Measurements from ENCODE around the gene MLLT10.

DNA sequence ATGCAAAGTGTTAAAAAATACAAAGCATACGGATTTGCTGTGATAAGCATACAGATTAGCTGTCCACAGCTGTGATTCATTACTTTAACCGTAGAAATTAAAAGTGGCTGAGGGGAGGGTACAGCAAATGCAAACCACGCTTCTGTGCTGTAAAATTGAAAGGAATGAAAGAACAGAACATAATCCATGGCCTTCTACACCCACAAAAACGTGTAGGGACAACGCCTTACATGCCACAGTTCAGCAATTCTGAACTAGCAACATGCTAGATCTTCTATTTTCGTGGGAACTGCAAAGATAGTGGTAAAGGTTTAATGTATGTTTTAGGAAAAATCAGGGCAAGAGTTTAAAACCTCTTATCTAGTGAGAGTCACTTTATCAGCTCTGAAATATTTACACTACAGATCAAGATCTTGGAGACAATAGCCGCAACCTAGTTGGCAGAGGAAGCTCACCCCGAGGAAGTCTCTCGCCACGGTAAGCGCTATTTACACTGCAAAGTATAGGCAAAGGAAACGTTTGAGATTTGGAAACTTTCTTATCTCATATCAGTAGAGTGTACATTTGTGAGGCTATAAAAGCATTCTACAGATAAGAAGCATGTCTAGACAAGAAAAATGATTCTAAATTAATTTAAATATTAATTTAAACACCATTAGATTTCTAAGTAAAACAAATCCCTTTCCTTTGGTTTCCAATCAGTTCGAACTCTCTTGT lies 193.6 kb downstream of the MLLT10 start:
- TF ChIP-seq POLR2AphosphoS5 (IDR thresholded peaks at IDR 0.05; ENCODE audit: low read depth, low read length) = no peak
- no peak for TF ChIP-seq POLR2A (IDR thresholded peaks at IDR 0.05; ENCODE audit: low read depth, low read length)
- TF ChIP-seq TAF1 (IDR thresholded peaks at IDR 0.05; ENCODE audit: borderline replicate concordance, low read depth, low read length) = no peak
